IMR-90 (cell line): ENCODE results near the gene LSMEM2. TPM values are rescaled to one million over a fixed set of nuclear protein-coding genes. Genes with fewer than 3 reads are reported as not detected.
A peak's percentile ranks its signal among the peaks of the same experiment; 100 is the strongest.

Experiments used
- ATAC-seq: fragments of 200-7000 bp; cut with Tn5 transposase; 2 replicates; pipeline ENCODE4 v1.9.1; 2020; ENCODE audit warnings: low read depth, mild to moderate bottlenecking, moderate library complexity
- BruUV-seq: library from RNA; stranded (reverse); fragments of 400-500 nt; replicated peaks from 2 replicates; lab custom pipeline; 2021; lab: Mats Ljungman, UMichigan
- CTCF ChIA-PET: fragments of 300-600 bp; formaldehyde crosslinking; extraction: SDS; loops from one replicate; lab custom pipeline; 2021; ENCODE audit warnings: antibody characterized with exemption; lab: Yijun Ruan, JAX
- POLR2A ChIA-PET: fragments of 300-600 bp; sonication (Branson Sonifier 250); formaldehyde crosslinking; loops from one replicate; lab custom pipeline; 2022; ENCODE audit warnings: antibody characterized with exemption; ENCODE audit not compliant: unreplicated experiment; lab: Charles Lee
- DNase-seq: peaks from one replicate; pipeline ENCODE4 v3.0.0; 2013
- H2AFZ ChIP-seq: replicated peaks from 2 replicates; pipeline ENCODE3; 2013; ENCODE audit warnings: low read length, mild to moderate bottlenecking; ENCODE audit not compliant: poor library complexity
- H2AK5ac ChIP-seq: 2 replicates; pipeline ENCODE4 v1.6.1; 2013; ENCODE audit warnings: low read depth, low read length, inconsistent platforms
- H2AK9ac ChIP-seq: replicated peaks from 2 replicates; pipeline ENCODE3; 2013; ENCODE audit warnings: mild to moderate bottlenecking, low read depth, low read length, moderate library complexity; ENCODE audit not compliant: poor library complexity
- H2BK120ac ChIP-seq: 2 replicates; pipeline ENCODE4 v1.6.1; 2013; ENCODE audit warnings: low read depth, low read length, inconsistent platforms
- H2BK15ac ChIP-seq: 3 replicates; pipeline ENCODE4 v1.6.1; 2013; ENCODE audit warnings: low read depth, low read length, inconsistent platforms
- H2BK20ac ChIP-seq: 2 replicates; pipeline ENCODE4 v1.6.1; 2013; ENCODE audit warnings: low read depth, mild to moderate bottlenecking, inconsistent platforms, low read length, moderate library complexity
- H2BK5ac ChIP-seq: 2 replicates; pipeline ENCODE4 v1.6.1; 2013; ENCODE audit warnings: mild to moderate bottlenecking, low read depth, low read length, inconsistent platforms; ENCODE audit not compliant: poor library complexity, severe bottlenecking
- H3K14ac ChIP-seq: replicated peaks from 2 replicates; pipeline ENCODE4 v1.6.1; 2013; ENCODE audit warnings: low read depth, low read length, inconsistent platforms
- H3K18ac ChIP-seq: 2 replicates; pipeline ENCODE4 v1.6.1; 2013; ENCODE audit warnings: low read depth, low read length, control low read depth
- H3K23ac ChIP-seq: 2 replicates; pipeline ENCODE4 v1.6.1; 2013; ENCODE audit warnings: low read depth, low read length, inconsistent platforms
- H3K27ac ChIP-seq: 2 replicates; pipeline ENCODE4 v1.5.1; 2013; ENCODE audit warnings: mild to moderate bottlenecking, control low read depth, low read length; ENCODE audit not compliant: insufficient read depth
- H3K27me3 ChIP-seq: 2 replicates; pipeline ENCODE4 v1.6.1; 2013; ENCODE audit warnings: low read length; ENCODE audit not compliant: control insufficient read depth, insufficient read depth
- H3K36me3 ChIP-seq: 2 replicates; pipeline ENCODE4 v1.6.1; 2013; ENCODE audit warnings: low read length, mixed read lengths; ENCODE audit not compliant: control insufficient read depth, insufficient read depth
- H3K4ac ChIP-seq: 2 replicates; pipeline ENCODE4 v1.6.1; 2013; ENCODE audit warnings: low read depth, low read length, inconsistent platforms
- H3K4me1 ChIP-seq: 2 replicates; pipeline ENCODE4 v1.6.1; 2013; ENCODE audit warnings: low read length, mixed read lengths; ENCODE audit not compliant: control insufficient read depth, insufficient read depth
- H3K4me2 ChIP-seq: 2 replicates; pipeline ENCODE4 v1.6.1; 2013; ENCODE audit warnings: low read depth, mild to moderate bottlenecking, control low read depth, low read length, moderate library complexity
- H3K4me3 ChIP-seq: 2 replicates; pipeline ENCODE4 v1.5.1; 2013; ENCODE audit warnings: low read depth, mild to moderate bottlenecking, control low read depth, low read length, moderate library complexity; ENCODE audit not compliant: insufficient read depth
- H3K56ac ChIP-seq: 2 replicates; pipeline ENCODE4 v1.6.1; 2013; ENCODE audit warnings: low read length, inconsistent platforms; ENCODE audit not compliant: insufficient read depth; ENCODE audit errors: extremely low read depth
- H3K79me1 ChIP-seq, 2 experiments: 2 replicates each; pipeline ENCODE4 v1.6.1; 2013; ENCODE audit warnings: low read length in 2 of 2, inconsistent platforms in 1 of 2, low read depth in 1 of 2
- H3K9ac ChIP-seq: 2 replicates; pipeline ENCODE4 v1.6.1; 2013; ENCODE audit warnings: low read depth, low read length, control low read depth
- H3K9me1 ChIP-seq: 2 replicates; pipeline ENCODE4 v1.6.1; 2013; ENCODE audit warnings: low read length, inconsistent platforms; ENCODE audit not compliant: insufficient read depth
- H3K9me3 ChIP-seq: 2 replicates; pipeline ENCODE4 v1.6.1; 2013; ENCODE audit warnings: low read length; ENCODE audit not compliant: control insufficient read depth, insufficient read depth
- H4K20me1 ChIP-seq: 2 replicates; pipeline ENCODE4 v1.6.1; 2013; ENCODE audit warnings: low read length, inconsistent platforms; ENCODE audit not compliant: insufficient read depth
- H4K5ac ChIP-seq: 2 replicates; pipeline ENCODE4 v1.6.1; 2013; ENCODE audit warnings: mild to moderate bottlenecking, low read depth, low read length, control low read depth
- H4K8ac ChIP-seq, 2 experiments: 2 replicates each; pipeline ENCODE4 v1.6.1; 2013; ENCODE audit warnings: low read depth in 2 of 2, low read length in 2 of 2, control low read depth in 1 of 2, inconsistent platforms in 1 of 2
- H4K91ac ChIP-seq: 2 replicates; pipeline ENCODE4 v1.6.1; 2013; ENCODE audit warnings: low read depth, low read length, inconsistent platforms; ENCODE audit not compliant: insufficient read depth
- BHLHE40 ChIP-seq: fragments of 150-350 bp; IDR thresholded peaks from 2 replicates; pipeline ENCODE4 v1.6.1; 2016; ENCODE audit warnings: mild to moderate bottlenecking, low read depth, low read length
- FOS ChIP-seq: fragments of 150-350 bp; IDR thresholded peaks from 2 replicates; pipeline ENCODE4 v1.6.1; 2016; ENCODE audit warnings: low read depth, low read length
- POLR2A ChIP-seq: IDR thresholded peaks from 2 replicates; pipeline ENCODE4 v1.6.1; 2012; ENCODE audit warnings: mild to moderate bottlenecking, low read depth, low read length
- SMC3 ChIP-seq: fragments of 150-350 bp; IDR thresholded peaks from 2 replicates; pipeline ENCODE4 v1.6.1; 2016; ENCODE audit warnings: low read depth, mild to moderate bottlenecking, antibody characterized with exemption, low read length, moderate library complexity
- WGBS, 2 experiments: methylation state at CpG; one replicate each; pipeline versions ENCODE4 v1.1.5 to v1.1.7; 2013; ENCODE audit warnings: missing lambda C conversion rate in 2 of 2; ENCODE audit not compliant: insufficient read length in 1 of 2; ENCODE audit errors: extremely low coverage in 2 of 2; 5-methylcytosine and 5-hydroxymethylcytosine counted together
- dilution Hi-C: fragments of 300-500 bp; cut with HindIII; formaldehyde crosslinking; loops from one replicate; pipeline ENCODE4 v1.14.3; 2018; ENCODE audit warnings: low sequenced_read_pairs; ENCODE audit not compliant: unreplicated experiment
- in situ Hi-C: fragments of 300-500 bp; cut with MboI; formaldehyde crosslinking; loops from 3 replicates; pipeline ENCODE4 v1.14.3; 2019; ENCODE audit warnings: low sequenced_read_pairs, inconsistent platforms, mixed read lengths
- intact Hi-C: fragments of 100-400 bp; cut with micrococcal nuclease; formaldehyde crosslinking; loops from 2 replicates; pipeline ENCODE4 v1.10.0; 2022
- polyA plus RNA-seq, 3 experiments: library from polyadenylated mRNA; depleted of rRNA; stranded (reverse); fragments of >200 nt; gene quantifications; 2 replicates each; pipeline ENCODE4 v1.2.3, GENCODE V29; 2012; ENCODE audit warnings: low replicate concordance in 1 of 3
- total RNA-seq: library from RNA; depleted of rRNA; stranded (reverse); fragments of >200 nt; gene quantifications from 2 replicates; pipeline ENCODE4 v1.2.3, GENCODE V29; 2012
- TF ChIP-seq, protein P1 (sequence below): conservative IDR thresholded peaks from 2 replicates; pipeline ENCODE4 v1.5.1; 2012; ENCODE audit warnings: mild to moderate bottlenecking, low read depth, low read length, improper control_type of control experiment

The LSMEM2 gene
- total and polyA plus RNA-seq, 2 of the 4 experiments (the other 2 are of a cell fraction), result under 0.01 TPM; not detected in 1

DNA sequence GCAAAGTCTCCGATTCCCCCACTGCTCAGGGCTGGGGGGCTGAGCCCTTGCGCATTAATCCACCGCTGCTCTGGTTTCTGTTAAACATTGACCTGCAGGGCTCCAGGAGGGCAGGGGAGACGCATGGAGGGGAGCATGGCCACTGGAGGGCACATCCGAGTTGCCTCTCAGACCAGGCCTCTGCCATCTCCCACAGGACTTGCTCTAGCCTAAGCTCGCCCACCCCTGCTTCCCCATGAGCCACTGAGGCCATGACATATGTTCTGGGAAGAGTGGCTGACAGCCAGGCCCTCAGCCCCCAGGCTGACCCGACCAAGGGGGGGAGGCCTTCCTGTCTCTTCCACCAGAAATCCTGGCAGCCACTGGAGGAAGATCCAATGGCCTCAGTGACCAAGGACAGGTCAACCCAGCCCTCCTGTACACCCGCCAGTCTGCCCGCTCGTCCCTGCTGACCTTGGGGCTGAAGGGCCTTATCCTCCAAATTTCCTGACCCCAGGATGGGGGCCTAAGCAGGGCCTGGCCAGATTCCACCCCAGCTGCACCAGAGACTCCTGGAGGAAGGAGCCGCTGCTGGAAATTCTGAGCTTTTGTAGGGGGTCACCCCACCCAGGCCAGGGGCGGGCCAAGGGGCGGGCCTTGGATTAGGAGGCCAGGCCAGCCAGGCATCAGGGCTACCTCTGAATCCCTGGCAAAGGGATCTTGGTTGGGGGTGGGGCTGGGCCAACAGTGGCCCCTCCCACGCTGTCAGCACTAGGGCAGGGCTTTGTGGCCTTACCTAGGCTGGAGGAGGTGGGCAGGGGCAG is 24.3 kb downstream of the LSMEM2 start, which contains the start of gene HYAL1:
Gene HYAL1 (minus strand): TSS at position 562 of the 803 bp plus-strand sequence. CDS start 618 bp downstream, outside the sequence.
- no peak for ATAC-seq
- intact Hi-C loops, result no loop called here
- CTCF ChIA-PET, result no interaction called here

More for the DNA sequence above, 24.3 kb downstream of the LSMEM2 start, which contains the start of gene HYAL1:
- Histone ChIP-seq H2BK5ac (no peak within 1 kb of the TSS), H3K4me3 (no peak within 1 kb of the TSS), H4K20me1 (no peaks in the 10 kb centered on the region), H3K4me2 (no peak within 1 kb of the TSS), H3K23ac (no peak within 1 kb of the TSS), H3K4ac (no peak within 1 kb of the TSS), H2AFZ (no peak within 1 kb of the TSS), H3K79me1 (peaks cover 13 to 23% of the 10 kb centered on the region in 2 experiments), H2BK20ac (no peak within 1 kb of the TSS), H3K9ac (no peak within 1 kb of the TSS), H4K5ac (no peak within 1 kb of the TSS), H3K14ac (no peak within 1 kb of the TSS), H3K56ac (no peak within 1 kb of the TSS), H2BK15ac (no peak within 1 kb of the TSS), H3K18ac (no peak within 1 kb of the TSS), H4K8ac (no peak within 1 kb of the TSS), H3K9me3 (0 out of 2 replicates have a peak, but pooled peaks cover 3% of the 10 kb centered on the region), H2BK120ac (no peak within 1 kb of the TSS), H3K4me1 (peaks cover 12% of the 10 kb centered on the region), H3K9me1 (peaks cover 18% of the 10 kb centered on the region), H4K91ac (no peak within 1 kb of the TSS), H3K36me3 (no peaks in the 10 kb centered on the region), H3K27ac (no peak within 1 kb of the TSS), H2AK5ac (no peak within 1 kb of the TSS), H2AK9ac (no peak within 1 kb of the TSS), H3K27me3 (no peaks in the 10 kb centered on the region)
- dilution Hi-C loops (no loop called here), in situ Hi-C loops (no loop called here)
- POLR2A ChIA-PET, result no interaction called here
- TF ChIP-seq FOS, result no peak
- TF ChIP-seq, protein P1, sequence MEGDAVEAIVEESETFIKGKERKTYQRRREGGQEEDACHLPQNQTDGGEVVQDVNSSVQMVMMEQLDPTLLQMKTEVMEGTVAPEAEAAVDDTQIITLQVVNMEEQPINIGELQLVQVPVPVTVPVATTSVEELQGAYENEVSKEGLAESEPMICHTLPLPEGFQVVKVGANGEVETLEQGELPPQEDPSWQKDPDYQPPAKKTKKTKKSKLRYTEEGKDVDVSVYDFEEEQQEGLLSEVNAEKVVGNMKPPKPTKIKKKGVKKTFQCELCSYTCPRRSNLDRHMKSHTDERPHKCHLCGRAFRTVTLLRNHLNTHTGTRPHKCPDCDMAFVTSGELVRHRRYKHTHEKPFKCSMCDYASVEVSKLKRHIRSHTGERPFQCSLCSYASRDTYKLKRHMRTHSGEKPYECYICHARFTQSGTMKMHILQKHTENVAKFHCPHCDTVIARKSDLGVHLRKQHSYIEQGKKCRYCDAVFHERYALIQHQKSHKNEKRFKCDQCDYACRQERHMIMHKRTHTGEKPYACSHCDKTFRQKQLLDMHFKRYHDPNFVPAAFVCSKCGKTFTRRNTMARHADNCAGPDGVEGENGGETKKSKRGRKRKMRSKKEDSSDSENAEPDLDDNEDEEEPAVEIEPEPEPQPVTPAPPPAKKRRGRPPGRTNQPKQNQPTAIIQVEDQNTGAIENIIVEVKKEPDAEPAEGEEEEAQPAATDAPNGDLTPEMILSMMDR, result 0 out of 2 replicates have a peak, but pooled peaks have one; percentile 9
- TF ChIP-seq SMC3, result no peak
- no peak for TF ChIP-seq BHLHE40
- TF ChIP-seq POLR2A, result no peak
- DNase-seq, result no peak
- BruUV-seq, result no TSS peak
- 72% methylated on average over 6 of the region's 14 CpGs; no CpG with 5 or more reads in 1 of the 2 experiments for WGBS, 2 experiments
